ENCODE measurements around the gene MOCOS.
"Not testable (repeated sequence)": the region's sequence is repeated elsewhere in the genome, so short reads cannot be mapped to it uniquely, and the experiment has no call there.

Gene MOCOS

GRCh38 chr18:36201765-36202164 lies 14.5 kb downstream of the MOCOS start:
- no peak for DNase-seq

- DNase-seq: no peak
Measured at GRCh38 chr18:36203360-36203895, 16.1 kb downstream of the MOCOS start.

GRCh38 chr18:36205166-36205565 lies 17.9 kb downstream of the MOCOS start:
- DNase-seq: no peak

- no peak for DNase-seq
Measured at GRCh38 chr18:36207303-36207702, 20.0 kb downstream of the MOCOS start.

GRCh38 chr18:36207969-36208368 lies 20.7 kb downstream of the MOCOS start:
- not testable (repeated sequence) for DNase-seq

- DNase-seq: no peak
Measured at GRCh38 chr18:36211612-36212065, 24.3 kb downstream of the MOCOS start.

- no peak for DNase-seq
Measured at GRCh38 chr18:36212301-36213171, 25.2 kb downstream of the MOCOS start.

GRCh38 chr18:36214811-36215210 lies 27.5 kb downstream of the MOCOS start:
- no peak for DNase-seq

GRCh38 chr18:36215577-36215976 lies 28.3 kb downstream of the MOCOS start:
- DNase-seq: no peak

- DNase-seq: no peak
Measured at GRCh38 chr18:36217348-36217747, 30.1 kb downstream of the MOCOS start.

- DNase-seq: no peak
Measured at GRCh38 chr18:36229188-36229587, 41.9 kb downstream of the MOCOS start.

GRCh38 chr18:36240510-36240909 lies 53.2 kb downstream of the MOCOS start:
- not testable (repeated sequence) for DNase-seq

- no peak for DNase-seq
Measured at GRCh38 chr18:36241831-36242230, 54.5 kb downstream of the MOCOS start.

- no peak for DNase-seq
Measured at GRCh38 chr18:36247036-36247435, 59.7 kb downstream of the MOCOS start.

- no peak for DNase-seq
Measured at GRCh38 chr18:36249392-36249791, 62.1 kb downstream of the MOCOS start.

GRCh38 chr18:36250827-36251226 lies 63.5 kb downstream of the MOCOS start:
- no peak for DNase-seq

- DNase-seq: no peak
Measured at GRCh38 chr18:36255072-36255698, 67.9 kb downstream of the MOCOS start.

GRCh38 chr18:36256094-36256493 lies 68.8 kb downstream of the MOCOS start:
- no peak for DNase-seq

- no peak for DNase-seq
Measured at GRCh38 chr18:36262971-36263370, 75.7 kb downstream of the MOCOS start.

GRCh38 chr18:36264283-36264682 lies 77.0 kb downstream of the MOCOS start:
- no peak for DNase-seq

GRCh38 chr18:36265015-36265414 lies 77.7 kb downstream of the MOCOS start:
- peak; percentile 78 for DNase-seq

- DNase-seq: no peak
Measured at GRCh38 chr18:36269157-36269556, 81.9 kb downstream of the MOCOS start.

GRCh38 chr18:36271153-36271552 lies 83.9 kb downstream of the MOCOS start:
- DNase-seq: no peak

- DNase-seq: no peak
Measured at GRCh38 chr18:36273347-36273746, 86.0 kb downstream of the MOCOS start.
